ENCODE measurements around the gene ST7. TPM values are rescaled to one million over a fixed set of nuclear protein-coding genes. Genes with fewer than 3 reads are reported as not detected.

ST7 gene
- total and polyA plus RNA-seq, 2 donors (not counting 1 experiment from before 2014, with no cell fraction given), result 2.3 to 4.6 TPM

DNA sequence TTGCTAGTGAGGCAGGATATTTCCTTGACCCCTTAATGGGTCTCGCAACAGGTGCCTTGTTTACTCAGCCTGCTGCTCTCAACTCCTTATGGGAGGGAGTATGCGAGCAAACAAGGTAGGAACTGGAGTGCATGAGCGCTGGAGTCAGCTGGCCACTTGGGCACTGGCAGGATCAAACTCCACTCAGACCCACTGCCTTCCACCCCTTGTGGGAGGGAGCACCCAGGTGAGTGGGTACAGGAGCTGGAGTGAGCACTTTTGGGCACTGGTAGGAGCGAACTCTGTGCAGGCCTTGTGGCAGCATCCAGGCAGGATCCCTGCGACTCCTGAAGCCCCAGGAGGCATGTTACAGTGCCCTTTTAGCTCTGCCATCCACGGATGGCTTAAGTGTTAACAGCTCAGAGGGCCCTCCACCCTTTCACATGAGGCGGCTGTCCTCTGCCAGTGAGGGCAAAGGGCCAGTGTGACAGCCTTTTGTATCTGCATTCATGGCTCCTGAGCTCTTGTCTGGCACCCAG is 123.2 kb downstream of the ST7 start:
- Mint-ChIP-seq H3K27me3 (no peaks in the 10 kb centered on the region), H3K27ac (no peak overlapping the region), H3K4me1 (no peaks in the 10 kb centered on the region), H3K4me3 (no peak overlapping the region), H3K9me3 (ENCODE audit: insufficient read depth) (no peaks in the 10 kb centered on the region)
- ChIA-PET CTCF (no interaction called here), POLR2A (no interaction called here)
- no peak overlapping the region for H3K9ac ChIP-seq (ENCODE audit: low read length)
- no peaks in the 10 kb centered on the region for H3K27me3 ChIP-seq (replicated peaks in 1 of 4; ENCODE audit: control extremely low read depth in 1 of 4, control insufficient read depth in 3 of 4, insufficient read depth in 4 of 4, low read length in 3 of 4)
- H3K36me3 ChIP-seq (replicated peaks in 1 of 2; ENCODE audit: control extremely low read depth in 1 of 2, control insufficient read depth in 1 of 2, extremely low read depth in 1 of 2, insufficient read depth in 2 of 2, low read length in 1 of 2), result no peaks in the 10 kb centered on the region
- H3K4me3 ChIP-seq (ENCODE audit: control extremely low read depth in 1 of 5, extremely low read depth in 1 of 5, insufficient read depth in 1 of 5, low read depth in 2 of 5, low read length in 4 of 5), result no peak overlapping the region
- no peaks in the 10 kb centered on the region for H3K79me2 ChIP-seq (ENCODE audit: control insufficient read depth, insufficient read depth, low read length)
- H3K4me1 ChIP-seq (ENCODE audit: control insufficient read depth in 2 of 2, insufficient read depth in 2 of 2, low read length in 2 of 2), result no peaks in the 10 kb centered on the region
- no peak for TF ChIP-seq CTCF (IDR thresholded peaks at IDR 0.05)
- TF ChIP-seq EZH2 (IDR thresholded peaks at IDR 0.05; ENCODE audit: borderline replicate concordance, insufficient read depth, low read depth, low read length, poor library complexity, severe bottlenecking), result no peak
- no peak overlapping the region for H3K27ac ChIP-seq (ENCODE audit: low read length in 2 of 2)
- H3K9me3 ChIP-seq (ENCODE audit: control extremely low read depth in 1 of 3, control insufficient read depth in 2 of 3, insufficient read depth in 1 of 3, low read length in 2 of 3), result peaks cover 0 to 10% (median 0%) of the 10 kb centered on the region in 3 donors
- 98% methylated on average over 5 of the region's 7 CpGs for WGBS (ENCODE audit: insufficient coverage)
- no peak overlapping the region for H3K4me2 ChIP-seq (replicated peaks; ENCODE audit: low read depth, low read length, poor library complexity, severe bottlenecking)
- DNase-seq (no peak), ATAC-seq (ENCODE audit: low read depth) (no peak)
- no peaks in the 10 kb centered on the region for H4K20me1 ChIP-seq (ENCODE audit: control insufficient read depth, insufficient read depth, low read length, poor library complexity, severe bottlenecking)
- intact Hi-C loops (cut with micrococcal nuclease), result no loop called here
- H2AFZ ChIP-seq (ENCODE audit: insufficient read depth, low read depth, low read length, poor library complexity, severe bottlenecking), result no peak overlapping the region

GRCh38 chr7:117077658-117078057 is 124.4 kb downstream of the ST7 start:
- no peaks in the 10 kb centered on the region for H4K20me1 ChIP-seq (ENCODE audit: control insufficient read depth, insufficient read depth, low read length, poor library complexity, severe bottlenecking)
- no peak for DNase-seq
- no peak overlapping the region for H2AFZ ChIP-seq (ENCODE audit: insufficient read depth, low read depth, low read length, poor library complexity, severe bottlenecking)
- peaks cover 0 to 10% (median 0%) of the 10 kb centered on the region in 3 donors for H3K9me3 ChIP-seq (ENCODE audit: control extremely low read depth in 1 of 3, control insufficient read depth in 2 of 3, insufficient read depth in 1 of 3, low read length in 2 of 3)
- H3K27ac Mint-ChIP-seq, result no peak overlapping the region
- no peak overlapping the region for H3K27ac ChIP-seq (ENCODE audit: low read length in 2 of 2)
- no peak overlapping the region for H3K4me3 ChIP-seq (ENCODE audit: control extremely low read depth in 1 of 5, extremely low read depth in 1 of 5, insufficient read depth in 1 of 5, low read depth in 2 of 5, low read length in 4 of 5)
- no peaks in the 10 kb centered on the region for H3K27me3 ChIP-seq (replicated peaks in 1 of 4; ENCODE audit: control extremely low read depth in 1 of 4, control insufficient read depth in 3 of 4, insufficient read depth in 4 of 4, low read length in 3 of 4)
- no peaks in the 10 kb centered on the region for H3K36me3 ChIP-seq (replicated peaks in 1 of 2; ENCODE audit: control extremely low read depth in 1 of 2, control insufficient read depth in 1 of 2, extremely low read depth in 1 of 2, insufficient read depth in 2 of 2, low read length in 1 of 2)
- intact Hi-C loops (cut with micrococcal nuclease), result no loop called here
- H3K4me2 ChIP-seq (replicated peaks; ENCODE audit: low read depth, low read length, poor library complexity, severe bottlenecking), result no peak overlapping the region
- ATAC-seq (ENCODE audit: low read depth), result no peak
- no peaks in the 10 kb centered on the region for H3K79me2 ChIP-seq (ENCODE audit: control insufficient read depth, insufficient read depth, low read length)
- no peak overlapping the region for H3K9ac ChIP-seq (ENCODE audit: low read length)
- no peaks in the 10 kb centered on the region for H3K9me3 Mint-ChIP-seq (ENCODE audit: insufficient read depth)
- no peaks in the 10 kb centered on the region for H3K4me1 Mint-ChIP-seq
- ChIA-PET CTCF (interaction anchor here (0.9 kb wide), 1 partner anchor 15 kb away, joined by 3 read pairs; no protein-coding TSS in a partner anchor), POLR2A (no interaction called here)
- no peaks in the 10 kb centered on the region for H3K27me3 Mint-ChIP-seq
- no peaks in the 10 kb centered on the region for H3K4me1 ChIP-seq (ENCODE audit: control insufficient read depth in 2 of 2, insufficient read depth in 2 of 2, low read length in 2 of 2)
- TF ChIP-seq EZH2 (IDR thresholded peaks at IDR 0.05; ENCODE audit: borderline replicate concordance, insufficient read depth, low read depth, low read length, poor library complexity, severe bottlenecking) (no peak), CTCF (IDR thresholded peaks at IDR 0.05) (no peak)
- H3K4me3 Mint-ChIP-seq, result no peak overlapping the region
